AG04450 (cell line): ENCODE measurements around the gene CCSER2. TPM values are rescaled to one million over a fixed set of nuclear protein-coding genes. Genes with fewer than 3 reads are reported as not detected.

Experiments used
- CTCF ChIA-PET: fragments of 300-600, 350-600 bp; formaldehyde crosslinking; extraction: SDS; loops from one replicate; lab custom pipeline; 2022; ENCODE audit warnings: antibody characterized with exemption, inconsistent platforms; lab: Charles Lee
- POLR2A ChIA-PET: fragments of 350-600 bp; formaldehyde crosslinking; extraction: SDS; loops from one replicate; lab custom pipeline; 2021; ENCODE audit warnings: antibody characterized with exemption, inconsistent platforms; lab: Yijun Ruan, JAX
- DNase-seq: peaks from one replicate; pipeline ENCODE4 v3.0.0-alpha.2; 2011; ENCODE audit warnings: low read depth, low spot score
- H3K27ac ChIP-seq: one replicate; pipeline ENCODE4 v1.5.1; 2012; ENCODE audit warnings: low read depth, low read length, control low read depth
- H3K27me3 ChIP-seq: one replicate; pipeline ENCODE4 v1.6.0; 2012; ENCODE audit warnings: low read length; ENCODE audit not compliant: control insufficient read depth, insufficient read depth
- H3K4me3 ChIP-seq: 2 replicates; pipeline ENCODE4 v1.5.1; 2011; ENCODE audit warnings: mild to moderate bottlenecking, low read depth, low read length, control low read depth
- H3K9me3 ChIP-seq: 2 replicates; pipeline ENCODE4 v1.5.1; 2012; ENCODE audit warnings: low read length; ENCODE audit not compliant: control insufficient read depth, insufficient read depth
- polyA plus RNA-seq: library from polyadenylated mRNA; depleted of rRNA; stranded (reverse); fragments of >200 nt; gene quantifications from 2 replicates; pipeline ENCODE4 v1.2.3, GENCODE V29; 2011
- TF ChIP-seq, protein P1 (sequence below): IDR thresholded peaks from 2 replicates; pipeline ENCODE4 v1.5.1; 2011; ENCODE audit warnings: low read depth, low read length, control low read depth, inconsistent platforms

Gene CCSER2
- polyA plus RNA-seq, 1 experiment: 51.0 TPM

GRCh38 chr10:84452003-84452402, 123.6 kb downstream of the CCSER2 start:
- H3K4me3 ChIP-seq: no peak overlapping the region
- no peaks in the 10 kb centered on the region for H3K27me3 ChIP-seq
- CTCF ChIA-PET: no interaction called here
- TF ChIP-seq, protein P1, sequence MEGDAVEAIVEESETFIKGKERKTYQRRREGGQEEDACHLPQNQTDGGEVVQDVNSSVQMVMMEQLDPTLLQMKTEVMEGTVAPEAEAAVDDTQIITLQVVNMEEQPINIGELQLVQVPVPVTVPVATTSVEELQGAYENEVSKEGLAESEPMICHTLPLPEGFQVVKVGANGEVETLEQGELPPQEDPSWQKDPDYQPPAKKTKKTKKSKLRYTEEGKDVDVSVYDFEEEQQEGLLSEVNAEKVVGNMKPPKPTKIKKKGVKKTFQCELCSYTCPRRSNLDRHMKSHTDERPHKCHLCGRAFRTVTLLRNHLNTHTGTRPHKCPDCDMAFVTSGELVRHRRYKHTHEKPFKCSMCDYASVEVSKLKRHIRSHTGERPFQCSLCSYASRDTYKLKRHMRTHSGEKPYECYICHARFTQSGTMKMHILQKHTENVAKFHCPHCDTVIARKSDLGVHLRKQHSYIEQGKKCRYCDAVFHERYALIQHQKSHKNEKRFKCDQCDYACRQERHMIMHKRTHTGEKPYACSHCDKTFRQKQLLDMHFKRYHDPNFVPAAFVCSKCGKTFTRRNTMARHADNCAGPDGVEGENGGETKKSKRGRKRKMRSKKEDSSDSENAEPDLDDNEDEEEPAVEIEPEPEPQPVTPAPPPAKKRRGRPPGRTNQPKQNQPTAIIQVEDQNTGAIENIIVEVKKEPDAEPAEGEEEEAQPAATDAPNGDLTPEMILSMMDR: no peak
- no peak for DNase-seq
- POLR2A ChIA-PET: no interaction called here
- H3K27ac ChIP-seq: no peak overlapping the region
- H3K9me3 ChIP-seq: no peaks in the 10 kb centered on the region

- POLR2A ChIA-PET: interaction anchor here (0.6 kb wide), 1 partner anchor 125 kb away, joined by 4 read pairs; the partner anchor contains the start of gene CCSER2
- Histone ChIP-seq H3K27me3 (no peaks in the 10 kb centered on the region), H3K9me3 (no peaks in the 10 kb centered on the region), H3K27ac (no peak overlapping the region), H3K4me3 (no peak overlapping the region)
- DNase-seq: no peak
- TF ChIP-seq, protein P1: no peak
- CTCF ChIA-PET: no interaction called here
Measured at GRCh38 chr10:84453303-84453702, 124.9 kb downstream of the CCSER2 start.

GRCh38 chr10:84456126-84456525, 127.7 kb downstream of the CCSER2 start:
- H3K27ac ChIP-seq: no peak overlapping the region
- TF ChIP-seq, protein P1: no peak
- H3K9me3 ChIP-seq: peaks cover 2% of the 10 kb centered on the region; the same call in 1 of the 2 replicates
- no peak for DNase-seq
- ChIA-PET CTCF (interaction anchor here (1.0 to 1.4 kb wide), 2 partner anchors 26 to 84 kb away, joined by 3 to 8 read pairs; no protein-coding TSS in a partner anchor), POLR2A (interaction anchor here (0.6 kb wide), 1 partner anchor 9 kb away, joined by 10 read pairs; no protein-coding TSS in a partner anchor)
- no peaks in the 10 kb centered on the region for H3K27me3 ChIP-seq
- no peak overlapping the region for H3K4me3 ChIP-seq

GRCh38 chr10:84460520-84460919, 132.1 kb downstream of the CCSER2 start:
- DNase-seq: no peak
- CTCF ChIA-PET: no interaction called here

DNA sequence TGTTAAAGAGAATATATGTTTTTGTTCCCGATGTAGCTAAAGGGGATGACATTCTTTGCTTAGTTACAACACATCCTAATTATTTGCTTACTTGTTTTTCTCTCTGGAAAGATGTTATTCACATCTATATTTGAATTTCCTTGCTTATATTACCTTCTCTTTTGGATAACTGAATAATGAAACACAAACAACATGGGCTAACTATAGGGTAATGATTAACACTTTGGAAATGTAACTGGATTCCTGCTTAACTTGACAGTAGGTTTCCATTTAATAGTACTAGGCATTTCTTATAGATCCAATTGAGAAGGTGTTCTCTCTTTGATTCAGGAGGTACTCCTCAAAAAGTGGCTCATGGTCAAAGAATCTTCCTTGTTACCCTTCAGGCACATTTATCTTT, 141.1 kb downstream of the CCSER2 start:
- H3K27ac ChIP-seq: no peak overlapping the region
- DNase-seq: no peak
- no peaks in the 10 kb centered on the region for H3K9me3 ChIP-seq
- TF ChIP-seq, protein P1: no peak
- H3K4me3 ChIP-seq: no peak overlapping the region
- ChIA-PET POLR2A (no interaction called here), CTCF (no interaction called here)
- H3K27me3 ChIP-seq: no peaks in the 10 kb centered on the region

More at GRCh38 chr10:84460520-84460919, 132.1 kb downstream of the CCSER2 start:
- H3K9me3 ChIP-seq: peaks cover 2% of the 10 kb centered on the region; the same call in 1 of the 2 replicates
- H3K4me3 ChIP-seq: no peak overlapping the region
- no peaks in the 10 kb centered on the region for H3K27me3 ChIP-seq
- H3K27ac ChIP-seq: no peak overlapping the region
- POLR2A ChIA-PET: no interaction called here
- TF ChIP-seq, protein P1: no peak
